ENCODE measurements around the gene FAM9C. TPM values are rescaled to one million over a fixed set of nuclear protein-coding genes. Genes with fewer than 3 reads are reported as not detected.

FAM9C gene
- total and polyA plus RNA-seq, 2 of the 4 experiments (the other 2 are of a cell fraction) = not detected

- BruUV-seq (replicated peaks) = no TSS peak
- Histone ChIP-seq H3K9me3 (ENCODE audit: control insufficient read depth, insufficient read depth, low read length) (no peaks in the 10 kb centered on the region), H2BK120ac (ENCODE audit: low read depth, low read length) (no peak overlapping the region), H3K4ac (ENCODE audit: low read depth, low read length) (no peak overlapping the region), H3K36me3 (ENCODE audit: control insufficient read depth, insufficient read depth, low read length) (no peaks in the 10 kb centered on the region), H3K4me2 (ENCODE audit: low read depth, low read length) (no peak overlapping the region), H3K27ac (ENCODE audit: insufficient read depth, low read length) (no peak overlapping the region), H2AFZ (replicated peaks; ENCODE audit: low read length, poor library complexity) (no peak overlapping the region), H2BK15ac (ENCODE audit: low read depth, low read length) (no peak overlapping the region), H4K91ac (ENCODE audit: insufficient read depth, low read depth, low read length) (no peak overlapping the region), H2AK5ac (ENCODE audit: low read depth, low read length) (no peak overlapping the region), H2AK9ac (replicated peaks; ENCODE audit: low read depth, low read length, poor library complexity) (no peak overlapping the region), H3K9me1 (ENCODE audit: insufficient read depth, low read length) (no peaks in the 10 kb centered on the region), H3K79me1 (ENCODE audit: low read depth in 1 of 2, low read length in 2 of 2) (no peaks in the 10 kb centered on the region), H3K14ac (replicated peaks; ENCODE audit: low read depth, low read length) (no peak overlapping the region), H2BK20ac (ENCODE audit: low read depth, low read length) (no peak overlapping the region), H2BK5ac (ENCODE audit: low read depth, low read length, poor library complexity, severe bottlenecking) (no peak overlapping the region), H3K56ac (ENCODE audit: extremely low read depth, insufficient read depth, low read length) (no peak overlapping the region), H3K4me3 (ENCODE audit: insufficient read depth, low read depth, low read length) (no peak overlapping the region), H4K5ac (ENCODE audit: low read depth, low read length) (no peak overlapping the region), H3K4me1 (ENCODE audit: control insufficient read depth, insufficient read depth, low read length) (no peaks in the 10 kb centered on the region; the same call in 1 of the 2 replicates), H4K8ac (ENCODE audit: low read depth in 2 of 2, low read length in 2 of 2) (no peak overlapping the region), H3K9ac (ENCODE audit: low read depth, low read length) (no peak overlapping the region), H4K20me1 (ENCODE audit: insufficient read depth, low read length) (no peaks in the 10 kb centered on the region), H3K27me3 (ENCODE audit: control insufficient read depth, insufficient read depth, low read length) (no peaks in the 10 kb centered on the region), H3K18ac (ENCODE audit: low read depth, low read length) (no peak overlapping the region), H3K23ac (ENCODE audit: low read depth, low read length) (no peak overlapping the region)
- intact Hi-C loops (cut with micrococcal nuclease) = no loop called here
- no peak for TF ChIP-seq MXI1 (IDR thresholded peaks at IDR 0.05; ENCODE audit: borderline replicate concordance, low read depth, low read length)
- TF ChIP-seq USF2 (IDR thresholded peaks at IDR 0.05; ENCODE audit: low read depth, low read length) = no peak
- TF ChIP-seq BHLHE40 (IDR thresholded peaks at IDR 0.05; ENCODE audit: low read depth, low read length) = no peak
- no peak for TF ChIP-seq SMC3 (IDR thresholded peaks at IDR 0.05; ENCODE audit: low read depth, low read length)
- no peak for TF ChIP-seq FOS (IDR thresholded peaks at IDR 0.05; ENCODE audit: low read depth, low read length)
- no peak for TF ChIP-seq MAZ (IDR thresholded peaks at IDR 0.05; ENCODE audit: borderline replicate concordance, low read depth, low read length)
- TF ChIP-seq RFX5 (IDR thresholded peaks at IDR 0.05; ENCODE audit: low read depth, low read length) = no peak
- no peak for TF ChIP-seq CEBPB (IDR thresholded peaks at IDR 0.05; ENCODE audit: low read depth, low read length)
- TF ChIP-seq CTCF (conservative IDR thresholded peaks at IDR 0.05; ENCODE audit: low read depth, low read length) = no peak
- TF ChIP-seq MAFK (IDR thresholded peaks at IDR 0.05; ENCODE audit: low read depth, low read length) = no peak
- TF ChIP-seq CHD1 (IDR thresholded peaks at IDR 0.05; ENCODE audit: low read depth, low read length) = no peak
- TF ChIP-seq RAD21 (IDR thresholded peaks at IDR 0.05; ENCODE audit: low read length) = no peak
- TF ChIP-seq, protein P1, sequence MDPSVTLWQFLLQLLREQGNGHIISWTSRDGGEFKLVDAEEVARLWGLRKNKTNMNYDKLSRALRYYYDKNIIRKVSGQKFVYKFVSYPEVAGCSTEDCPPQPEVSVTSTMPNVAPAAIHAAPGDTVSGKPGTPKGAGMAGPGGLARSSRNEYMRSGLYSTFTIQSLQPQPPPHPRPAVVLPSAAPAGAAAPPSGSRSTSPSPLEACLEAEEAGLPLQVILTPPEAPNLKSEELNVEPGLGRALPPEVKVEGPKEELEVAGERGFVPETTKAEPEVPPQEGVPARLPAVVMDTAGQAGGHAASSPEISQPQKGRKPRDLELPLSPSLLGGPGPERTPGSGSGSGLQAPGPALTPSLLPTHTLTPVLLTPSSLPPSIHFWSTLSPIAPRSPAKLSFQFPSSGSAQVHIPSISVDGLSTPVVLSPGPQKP (IDR thresholded peaks at IDR 0.05; ENCODE audit: borderline replicate concordance, low read depth, low read length) = no peak
- TF ChIP-seq POLR2A (IDR thresholded peaks at IDR 0.05; ENCODE audit: low read depth, low read length) = no peak
- TF ChIP-seq RCOR1 (IDR thresholded peaks at IDR 0.05; ENCODE audit: insufficient replicate concordance, low read length) = no peak
- no peak for TF ChIP-seq NFE2L2 (IDR thresholded peaks at IDR 0.05; ENCODE audit: low read depth, low read length)
- 67% methylated on average over 3 of the region's 3 CpGs; no CpG with 5 or more reads in 1 of the 2 experiments for WGBS, 2 experiments (ENCODE audit: extremely low coverage in 2 of 2, insufficient read length in 1 of 2)
- DNase-seq (no peak), ATAC-seq (ENCODE audit: low read depth) (no peak)
- ChIA-PET CTCF (interaction anchor here (1.3 to 2.5 kb wide), 2 partner anchors 17 to 50 kb away, joined by 3 to 5 read pairs; no protein-coding TSS in a partner anchor), POLR2A (ENCODE audit: unreplicated experiment) (interaction anchor here (0.6 kb wide), 1 partner anchor 19 kb away, joined by 3 read pairs; no protein-coding TSS in a partner anchor)
- dilution Hi-C loops (cut with HindIII; ENCODE audit: low sequenced_read_pairs, unreplicated experiment) = no loop called here
- in situ Hi-C loops (cut with MboI; ENCODE audit: low sequenced_read_pairs) = no loop called here
Measured at GRCh38 chrX:12996934-12997435, 47.4 kb downstream of the FAM9C start.
